Stimulated activated CD4-positive, alpha-beta T cell treated with anti-CD3 and anti-CD28 coated beads, Interleukin-12 subunit alpha, Interleukin-12 subunit beta, amount 100 ng/mL, for 24 hours (primary cell): ENCODE data around the gene EXOC3L4.
A peak's percentile ranks its signal among the peaks of the same experiment; 100 is the strongest.

ENCODE experiments used
- DNase-seq, 2 experiments: peaks; one replicate each; pipeline ENCODE4 v3.0.0-alpha.2; 2020; ENCODE audit warnings: low read depth in 2 of 2

EXOC3L4 gene

GRCh38 chr14:103133210-103134140, 39.0 kb downstream of the EXOC3L4 start:
- DNase-seq = no peak

GRCh38 chr14:103134405-103134804, 39.9 kb downstream of the EXOC3L4 start:
- no peak for DNase-seq

- no peak for DNase-seq
Measured at GRCh38 chr14:103134919-103135318, 40.4 kb downstream of the EXOC3L4 start.

- DNase-seq = no peak
Measured at GRCh38 chr14:103135333-103136260, 41.1 kb downstream of the EXOC3L4 start.

DNA sequence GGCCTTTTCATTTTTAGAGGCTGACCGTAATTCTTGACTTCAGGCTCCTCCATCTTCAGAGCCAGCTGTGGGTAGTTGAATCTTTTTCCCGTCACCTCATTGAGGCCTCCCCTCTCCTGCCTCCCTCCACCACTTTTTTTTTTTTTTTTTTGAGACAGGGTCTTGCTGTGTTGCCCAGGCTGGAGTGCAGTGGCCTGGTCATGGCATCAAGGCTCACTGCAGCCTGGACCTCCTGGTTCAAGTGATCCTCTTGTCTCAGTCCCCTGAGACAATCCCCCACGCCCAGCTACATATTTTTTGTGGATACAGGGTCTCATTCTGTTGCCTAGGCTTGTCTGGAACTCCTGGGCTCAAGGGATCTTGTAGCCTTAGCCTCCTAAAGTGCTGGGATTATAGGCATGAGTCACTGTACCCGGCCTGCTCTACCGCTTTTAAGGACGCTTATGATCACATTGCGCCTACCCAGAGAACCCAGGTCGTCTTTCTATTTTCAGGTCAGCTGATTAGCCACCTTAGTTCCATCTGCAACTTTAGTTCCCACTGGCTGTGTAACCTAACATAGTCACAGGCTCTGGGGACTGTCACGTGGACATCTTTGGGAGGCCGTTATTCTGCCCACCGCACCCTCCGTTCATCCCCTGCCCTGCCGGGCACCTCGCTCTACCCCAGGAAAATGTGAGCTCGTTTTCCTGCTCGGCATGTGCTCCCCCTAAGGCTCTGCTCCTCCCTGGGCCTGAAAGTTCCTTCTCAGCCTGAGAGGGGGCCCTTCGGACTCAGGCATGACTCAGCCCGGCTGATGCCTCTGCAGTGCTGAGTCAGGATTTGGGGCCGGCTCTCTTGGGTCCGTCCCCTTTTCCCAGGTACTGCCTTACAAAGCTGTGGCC, 42.1 kb downstream of the EXOC3L4 start:
- DNase-seq = no peak

- DNase-seq = no peak
Measured at GRCh38 chr14:103137689-103138300, 43.3 kb downstream of the EXOC3L4 start.

DNA sequence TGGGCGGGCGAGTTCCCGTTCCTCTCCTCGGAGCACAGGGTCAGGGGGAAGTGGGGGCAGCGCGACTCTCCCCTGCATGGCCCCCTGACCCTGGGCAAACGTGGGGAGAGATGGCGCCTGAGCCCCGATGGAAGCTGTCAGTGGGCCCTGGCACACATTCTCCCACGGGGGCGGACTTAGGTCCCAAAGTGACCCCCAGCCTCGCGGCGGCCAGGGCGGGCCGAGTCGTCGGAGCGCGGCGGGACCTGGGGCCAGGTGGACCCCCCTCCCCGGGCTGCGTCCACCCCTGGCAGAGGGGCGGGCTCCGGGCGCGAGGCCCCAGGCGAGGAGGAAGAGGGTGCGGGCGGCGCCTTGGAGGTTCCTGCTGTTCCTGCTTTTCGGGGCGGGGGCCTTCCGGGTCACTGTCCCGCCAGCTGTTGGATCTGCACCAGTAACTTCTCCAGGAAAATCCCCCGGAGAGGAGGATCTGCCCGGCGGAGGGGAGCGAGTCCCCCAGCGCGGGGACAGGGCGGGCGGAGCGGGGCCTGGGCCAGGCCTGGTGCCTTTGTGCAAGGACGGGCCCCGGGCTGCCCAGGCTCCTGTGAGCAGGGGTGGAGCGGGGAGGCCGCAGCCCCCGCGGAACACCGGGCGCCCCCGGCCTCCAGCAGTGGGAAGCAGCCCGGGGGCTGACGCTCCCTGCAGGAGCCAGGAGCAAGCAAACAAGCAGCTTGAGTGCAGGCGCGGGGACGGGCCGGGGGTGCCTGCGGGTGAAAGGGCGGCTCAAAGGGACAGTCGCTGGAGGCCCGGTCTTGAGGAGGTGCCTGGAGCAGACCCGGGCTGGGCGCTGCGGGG, 44.0 kb downstream of the EXOC3L4 start:
- DNase-seq = no peak

GRCh38 chr14:103139132-103140025, 44.9 kb downstream of the EXOC3L4 start:
- DNase-seq = no peak

- DNase-seq = no peak
Measured at GRCh38 chr14:103140316-103141109, 46.0 kb downstream of the EXOC3L4 start.

DNA sequence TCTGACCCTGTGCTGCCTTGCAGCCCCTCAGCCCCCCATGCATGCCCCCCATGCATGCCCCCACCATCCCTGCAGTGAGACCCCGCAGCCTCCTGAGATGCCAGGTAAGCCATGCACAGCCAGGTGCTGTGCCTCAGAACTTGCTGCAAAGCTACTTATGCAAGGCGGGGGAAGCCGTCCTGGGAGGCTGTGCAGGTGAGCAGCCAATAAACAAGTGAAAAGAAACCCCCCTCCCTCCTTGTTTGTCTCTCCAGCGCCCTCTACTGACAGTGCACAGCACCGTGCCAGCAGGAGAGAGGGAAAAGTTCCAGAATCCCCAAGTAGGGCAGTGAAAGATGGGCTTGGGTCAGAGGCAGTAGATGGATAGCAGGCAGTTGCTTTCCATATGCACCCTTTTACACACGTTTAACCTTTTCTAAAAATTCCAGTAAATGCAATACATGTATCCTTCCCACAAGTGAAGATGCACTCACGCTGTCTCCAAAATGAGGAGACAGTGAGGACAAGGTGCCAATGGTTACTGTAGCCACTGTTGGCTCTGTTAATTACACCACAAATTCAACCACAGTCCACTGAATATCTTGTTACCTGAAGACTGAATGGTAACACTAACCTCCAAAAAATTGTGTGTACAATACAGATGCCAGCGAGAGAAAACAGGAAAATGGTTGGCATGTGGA, 46.7 kb downstream of the EXOC3L4 start:
- DNase-seq = peak in 1 of 2 experiments; percentile 14

DNA sequence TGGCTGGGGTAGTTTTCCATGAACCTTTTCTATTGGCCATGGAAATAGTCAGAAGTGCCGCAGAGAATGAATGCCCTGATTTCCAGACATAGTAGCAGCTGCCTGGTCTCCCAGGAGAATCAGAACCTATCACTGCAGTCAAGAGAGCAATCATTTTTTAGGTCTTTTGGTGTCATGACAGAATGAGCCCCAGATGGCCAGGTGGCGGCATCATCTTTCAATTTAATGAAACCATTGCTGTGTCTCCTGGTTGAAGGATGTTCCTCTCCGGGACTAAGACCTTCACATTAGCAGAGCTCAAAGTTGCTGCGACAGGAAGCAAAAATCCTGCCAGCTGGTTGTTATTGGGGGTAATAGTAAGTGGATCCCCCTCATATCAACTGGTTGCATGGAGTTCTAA, 47.5 kb downstream of the EXOC3L4 start:
- no peak for DNase-seq

DNA sequence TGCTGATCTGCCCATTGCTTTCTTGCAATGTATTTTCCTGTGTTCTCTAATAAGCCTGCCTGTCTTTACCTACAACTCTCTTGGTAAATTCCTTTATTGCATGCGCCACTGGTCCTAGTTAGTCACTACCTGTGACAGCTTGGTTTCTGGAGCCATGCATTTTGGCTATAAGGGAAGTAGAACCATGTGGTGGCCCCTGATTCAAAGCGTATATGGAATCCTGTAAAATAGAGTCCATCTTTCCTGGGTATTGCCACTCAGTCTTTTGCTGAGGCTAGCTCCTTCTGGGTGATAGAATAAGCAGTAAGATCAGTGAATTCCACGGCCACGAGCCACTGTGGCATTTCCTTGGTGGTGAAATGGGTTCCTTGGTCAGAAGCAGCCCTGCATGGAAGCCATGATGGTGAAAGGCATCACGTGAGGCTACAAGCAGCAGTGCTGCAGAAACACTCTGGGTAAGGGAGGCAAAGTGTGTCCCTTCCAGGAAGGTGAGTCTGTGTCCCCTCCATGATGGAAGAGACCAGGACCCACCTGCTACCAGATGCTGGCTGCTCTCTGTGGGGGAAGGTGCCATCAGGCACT, 48.3 kb downstream of the EXOC3L4 start:
- DNase-seq = no peak

DNA sequence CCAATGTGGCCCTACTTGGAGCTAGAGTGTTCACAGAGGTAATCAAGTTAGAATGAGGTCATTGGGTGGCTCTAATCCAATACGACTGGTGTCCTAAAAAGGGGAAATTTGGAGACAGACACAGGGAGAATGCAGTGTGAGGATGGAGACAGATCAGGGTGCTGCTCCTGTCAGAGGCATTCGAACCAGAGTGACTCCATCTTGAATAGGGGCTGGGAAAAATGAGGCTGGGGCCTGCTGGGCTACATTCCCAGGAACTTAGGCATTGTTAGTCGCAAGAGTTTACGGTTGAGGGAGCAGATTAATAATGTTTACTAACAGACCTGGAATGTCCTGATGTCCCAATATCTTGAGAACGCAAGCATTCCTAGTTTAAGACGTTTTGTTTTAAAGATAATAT, 49.0 kb downstream of the EXOC3L4 start:
- no peak for DNase-seq

- DNase-seq = no peak
Measured at GRCh38 chr14:103144085-103144484, 49.6 kb downstream of the EXOC3L4 start.

DNA sequence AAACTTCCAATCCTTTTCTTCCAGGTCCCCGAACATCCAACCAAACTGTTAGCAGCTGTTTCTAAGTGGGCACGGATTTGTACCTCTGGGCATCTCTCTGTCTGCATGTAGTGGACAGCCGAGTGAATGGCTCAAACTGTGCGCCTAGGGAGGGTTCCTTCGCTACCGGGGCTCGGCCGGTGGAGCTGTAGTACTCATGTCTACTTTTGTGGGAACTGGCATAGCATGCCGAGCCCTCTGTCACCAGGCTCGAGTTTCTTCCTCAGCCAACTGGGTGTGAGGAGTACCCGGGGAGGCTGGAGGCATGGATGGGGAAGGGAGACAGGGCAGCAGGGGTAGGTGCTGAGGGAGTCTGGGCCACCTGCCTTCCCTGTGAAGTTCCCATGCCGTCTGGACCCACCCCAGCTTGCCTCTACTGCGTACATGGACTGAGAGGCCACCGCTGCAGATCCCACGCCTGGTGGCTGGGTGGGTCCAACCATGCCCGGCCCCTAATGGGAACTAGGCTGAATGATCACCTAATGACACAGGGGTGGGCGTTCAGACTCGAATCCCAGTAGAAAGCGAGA, 51.7 kb downstream of the EXOC3L4 start:
- DNase-seq = no peak

GRCh38 chr14:103149351-103150237, 55.1 kb downstream of the EXOC3L4 start:
- DNase-seq = no peak
